ENCODE data around the gene FILIP1. TPM values are rescaled to one million over a fixed set of nuclear protein-coding genes. Genes with fewer than 3 reads are reported as not detected.

The FILIP1 gene
- total and polyA plus RNA-seq, 2 of the 4 experiments (the other 2 are of a cell fraction) = under 0.01 to 0.03 TPM

- H2AK9ac ChIP-seq (replicated peaks; ENCODE audit: low read depth, low read length, poor library complexity) = no peak overlapping the region
- BruUV-seq (replicated peaks) = no TSS peak
These were observed 1.0 kb downstream of the FILIP1 start for GRCh38 chr6:75492386-75493153.

More at GRCh38 chr6:75492386-75493153, 1.0 kb downstream of the FILIP1 start:
- H2AFZ ChIP-seq (replicated peaks; ENCODE audit: low read length, poor library complexity) = no peak overlapping the region
- H4K5ac ChIP-seq (ENCODE audit: low read depth, low read length) = no peak overlapping the region
- H3K23ac ChIP-seq (ENCODE audit: low read depth, low read length) = no peak overlapping the region
- in situ Hi-C loops (cut with MboI; ENCODE audit: low sequenced_read_pairs) (no loop called here), dilution Hi-C loops (cut with HindIII; ENCODE audit: low sequenced_read_pairs, unreplicated experiment) (no loop called here), intact Hi-C loops (cut with micrococcal nuclease) (no loop called here)
- TF ChIP-seq RAD21 (IDR thresholded peaks at IDR 0.05; ENCODE audit: low read length) = no peak
- no peak for TF ChIP-seq ELK1 (IDR thresholded peaks at IDR 0.05; ENCODE audit: borderline replicate concordance, low read depth, low read length)
- H2BK120ac ChIP-seq (ENCODE audit: low read depth, low read length) = no peak overlapping the region
- no peak overlapping the region for H3K4ac ChIP-seq (ENCODE audit: low read depth, low read length)
- no peak overlapping the region for H3K56ac ChIP-seq (ENCODE audit: extremely low read depth, insufficient read depth, low read length)
- H3K14ac ChIP-seq (replicated peaks; ENCODE audit: low read depth, low read length) = no peak overlapping the region
- H3K36me3 ChIP-seq (ENCODE audit: control insufficient read depth, insufficient read depth, low read length) = no peaks in the 10 kb centered on the region
- ChIA-PET POLR2A (ENCODE audit: unreplicated experiment) (no interaction called here), CTCF (interaction anchor here (1.4 kb wide), 1 partner anchor 35 kb away, joined by 3 read pairs; no protein-coding TSS in a partner anchor)
- no peak overlapping the region for H3K4me3 ChIP-seq (ENCODE audit: insufficient read depth, low read depth, low read length)
- no peaks in the 10 kb centered on the region for H3K9me3 ChIP-seq (ENCODE audit: control insufficient read depth, insufficient read depth, low read length)
- ATAC-seq (ENCODE audit: low read depth) (no peak), DNase-seq (no peak)
- no peak overlapping the region for H3K27ac ChIP-seq (ENCODE audit: insufficient read depth, low read length)
- peaks cover 3% of the 10 kb centered on the region; the same call in 1 of the 2 replicates for H3K4me1 ChIP-seq (ENCODE audit: control insufficient read depth, insufficient read depth, low read length)
- no peaks in the 10 kb centered on the region for H3K27me3 ChIP-seq (ENCODE audit: control insufficient read depth, insufficient read depth, low read length)
- no peak overlapping the region for H3K18ac ChIP-seq (ENCODE audit: low read depth, low read length)
- no peak overlapping the region for H3K9ac ChIP-seq (ENCODE audit: low read depth, low read length)
- H2BK5ac ChIP-seq (ENCODE audit: low read depth, low read length, poor library complexity, severe bottlenecking) = no peak overlapping the region
- no peaks in the 10 kb centered on the region for H4K20me1 ChIP-seq (ENCODE audit: insufficient read depth, low read length)
- H4K91ac ChIP-seq (ENCODE audit: insufficient read depth, low read depth, low read length) = no peak overlapping the region
- H2BK20ac ChIP-seq (ENCODE audit: low read depth, low read length) = no peak overlapping the region
- H2BK15ac ChIP-seq (ENCODE audit: low read depth, low read length) = no peak overlapping the region
- no peak overlapping the region for H4K8ac ChIP-seq (ENCODE audit: low read depth in 2 of 2, low read length in 2 of 2)
- no CpG with 5 or more reads among the region's 3 CpGs for WGBS, 2 experiments (ENCODE audit: extremely low coverage in 2 of 2, insufficient read length in 1 of 2)
- H3K79me1 ChIP-seq (ENCODE audit: low read depth in 1 of 2, low read length in 2 of 2) = no peaks in the 10 kb centered on the region
- no peak overlapping the region for H2AK5ac ChIP-seq (ENCODE audit: low read depth, low read length)
- H3K4me2 ChIP-seq (ENCODE audit: low read depth, low read length) = no peak overlapping the region
- no peaks in the 10 kb centered on the region for H3K9me1 ChIP-seq (ENCODE audit: insufficient read depth, low read length)

All from IMR-90 (cell line).